GM23248 (cell line): ENCODE data around the gene KIF20B. TPM values are rescaled to one million over a fixed set of nuclear protein-coding genes. Genes with fewer than 3 reads are reported as not detected.
A peak's percentile ranks its signal among the peaks of the same experiment; 100 is the strongest.

Experiments used
- DNase-seq: peaks from one replicate; pipeline ENCODE4 v3.0.0-alpha.2; 2015
- H2AFZ ChIP-seq: fragments of 200-600 bp; sonication (generic); 2 replicates; pipeline ENCODE4 v1.6.1; 2016; ENCODE audit warnings: antibody characterized with exemption
- H3F3A ChIP-seq: fragments of 200-600 bp; sonication (generic); 2 replicates; pipeline ENCODE4 v1.6.1; 2016; ENCODE audit warnings: mild to moderate bottlenecking, antibody characterized with exemption, mixed run types; ENCODE audit not compliant: insufficient read depth
- H3K27ac ChIP-seq: fragments of 200-600 bp; sonication (generic); 2 replicates; pipeline ENCODE4 v1.5.1; 2016; ENCODE audit warnings: mild to moderate bottlenecking
- H3K27me3 ChIP-seq: fragments of 200-600 bp; sonication (generic); replicated peaks from 2 replicates; pipeline ENCODE4 v1.6.1; 2016; ENCODE audit warnings: mild to moderate bottlenecking; ENCODE audit not compliant: insufficient read depth
- H3K36me3 ChIP-seq: fragments of 200-600 bp; sonication (generic); 2 replicates; pipeline ENCODE4 v1.6.1; 2016; ENCODE audit warnings: low read depth, mild to moderate bottlenecking
- H3K4me1 ChIP-seq: fragments of 200-600 bp; sonication (generic); 2 replicates; pipeline ENCODE4 v1.6.1; 2016; ENCODE audit warnings: mild to moderate bottlenecking; ENCODE audit not compliant: insufficient read depth
- H3K4me2 ChIP-seq: fragments of 200-600 bp; sonication (generic); one replicate; pipeline ENCODE4 v1.6.1; 2016; ENCODE audit warnings: mild to moderate bottlenecking; ENCODE audit not compliant: unreplicated experiment
- H3K4me3 ChIP-seq: fragments of 200-600 bp; sonication (generic); 2 replicates; pipeline ENCODE4 v1.5.1; 2016; ENCODE audit warnings: mild to moderate bottlenecking
- H3K79me2 ChIP-seq: fragments of 200-600 bp; sonication (generic); 2 replicates; pipeline ENCODE4 v1.6.1; 2016; ENCODE audit warnings: mild to moderate bottlenecking; ENCODE audit not compliant: insufficient read depth
- H3K9ac ChIP-seq: fragments of 200-600 bp; sonication (generic); 2 replicates; pipeline ENCODE4 v1.6.1; 2016; ENCODE audit warnings: mild to moderate bottlenecking
- H3K9me2 ChIP-seq: fragments of 200-600 bp; sonication (generic); 2 replicates; pipeline ENCODE4 v1.6.1; 2016; ENCODE audit warnings: mixed run types, mild to moderate bottlenecking, moderate library complexity; ENCODE audit not compliant: insufficient read depth
- H3K9me3 ChIP-seq: fragments of 200-600 bp; sonication (generic); one replicate; pipeline ENCODE4 v1.6.1; 2017; ENCODE audit warnings: low read depth
- H4K20me1 ChIP-seq: fragments of 200-600 bp; sonication (generic); 2 replicates; pipeline ENCODE4 v1.6.0; 2016; ENCODE audit not compliant: insufficient read depth
- EZH2 ChIP-seq: fragments of 200-600 bp; sonication (generic); IDR thresholded peaks from 2 replicates; pipeline ENCODE4 v1.6.1; 2018; ENCODE audit warnings: antibody characterized with exemption, mild to moderate bottlenecking; ENCODE audit not compliant: insufficient read depth, poor library complexity, severe bottlenecking
- EZH2phosphoT487 ChIP-seq: fragments of 200-600 bp; sonication (generic); IDR thresholded peaks from 2 replicates; pipeline ENCODE4 v1.6.1; 2018; ENCODE audit warnings: antibody characterized with exemption, moderate library complexity, mild to moderate bottlenecking, low read depth; ENCODE audit not compliant: insufficient read depth
- WGBS, 2 experiments: methylation state at CpG; one replicate each; pipeline ENCODE4 v1.1.6; 2015 to 2017; ENCODE audit warnings: low lambda C conversion rate in 2 of 2, low coverage in 1 of 2; ENCODE audit errors: missing lambda C conversion rate in 2 of 2; 5-methylcytosine and 5-hydroxymethylcytosine counted together
- in situ Hi-C: fragments of 300-500 bp; cut with MboI; formaldehyde crosslinking; loops from 2 replicates; pipeline ENCODE4 v1.15.0; 2020
- polyA plus RNA-seq: library from polyadenylated mRNA; unstranded; fragments of >200 nt; fragmentation: Nextera tagmentation; extraction: Ambion mirVana; gene quantifications from 2 replicates; pipeline ENCODE4 v1.2.1, GENCODE V29; 2016
- total RNA-seq: library from RNA; depleted of rRNA; stranded (reverse); fragments of >200 nt; shearing (Covaris generic); gene quantifications from 2 replicates; pipeline ENCODE4 v1.2.3, GENCODE V29; 2014

KIF20B gene
- total and polyA plus RNA-seq, 2 experiments from 2014 or later, result 8.9 to 17.1 TPM

GRCh38 chr10:89668386-89669071 lies 32.9 kb upstream of the KIF20B start:
- 63 to 69% methylated on average over 3 of the region's 3 CpGs for WGBS, 2 experiments
- H3K27me3 ChIP-seq, result no peaks in the 10 kb centered on the region
- no peaks in the 10 kb centered on the region for H3K36me3 ChIP-seq
- in situ Hi-C loops, result no loop called here
- no peaks in the 10 kb centered on the region for H3F3A ChIP-seq
- no peaks in the 10 kb centered on the region; the same call in 1 of the 2 replicates for H3K9me2 ChIP-seq
- H3K4me2 ChIP-seq, result no peak overlapping the region
- H3K4me3 ChIP-seq, result no peak overlapping the region
- DNase-seq, result no peak
- H4K20me1 ChIP-seq, result no peaks in the 10 kb centered on the region
- no peak overlapping the region for H3K9ac ChIP-seq
- no peaks in the 10 kb centered on the region for H3K79me2 ChIP-seq
- no peaks in the 10 kb centered on the region for H3K9me3 ChIP-seq
- H2AFZ ChIP-seq, result no peak overlapping the region
- H3K27ac ChIP-seq, result no peak overlapping the region
- TF ChIP-seq EZH2 (no peak), EZH2phosphoT487 (no peak)
- no peaks in the 10 kb centered on the region for H3K4me1 ChIP-seq

- no peaks in the 10 kb centered on the region; the same call in 1 of the 2 replicates for H3K9me2 ChIP-seq
- TF ChIP-seq EZH2, result no peak
- 80 to 88% methylated on average over 1 of the region's 1 CpG for WGBS, 2 experiments
These were observed 31.4 kb upstream of the KIF20B start for GRCh38 chr10:89669985-89670384.

GRCh38 chr10:89670926-89671325 lies 30.5 kb upstream of the KIF20B start:
- peak; percentile 4 for DNase-seq
- no peak overlapping the region for H3K4me2 ChIP-seq
- TF ChIP-seq EZH2 (no peak), EZH2phosphoT487 (no peak)
- no peak overlapping the region for H2AFZ ChIP-seq
- H3K36me3 ChIP-seq, result no peaks in the 10 kb centered on the region
- H3K27me3 ChIP-seq, result no peaks in the 10 kb centered on the region
- no peak overlapping the region for H3K9ac ChIP-seq
- no peak overlapping the region for H3K27ac ChIP-seq
- in situ Hi-C loops, result no loop called here
- no peaks in the 10 kb centered on the region for H3K4me1 ChIP-seq
- H4K20me1 ChIP-seq, result no peaks in the 10 kb centered on the region
- H3K79me2 ChIP-seq, result no peaks in the 10 kb centered on the region
- no peak overlapping the region for H3K4me3 ChIP-seq
- WGBS, 2 experiments, result 31 to 57% methylated on average over 1 of the region's 1 CpG
- no peaks in the 10 kb centered on the region for H3K9me2 ChIP-seq
- no peaks in the 10 kb centered on the region for H3F3A ChIP-seq
- no peaks in the 10 kb centered on the region for H3K9me3 ChIP-seq

More at GRCh38 chr10:89669985-89670384, 31.4 kb upstream of the KIF20B start:
- H3K4me2 ChIP-seq, result no peak overlapping the region
- H4K20me1 ChIP-seq, result no peaks in the 10 kb centered on the region
- H3K27me3 ChIP-seq, result no peaks in the 10 kb centered on the region
- H3K4me1 ChIP-seq, result no peaks in the 10 kb centered on the region
- no peak overlapping the region for H3K9ac ChIP-seq
- no peaks in the 10 kb centered on the region for H3K9me3 ChIP-seq
- no peak overlapping the region for H3K4me3 ChIP-seq
- no peak for DNase-seq
- no peaks in the 10 kb centered on the region for H3K79me2 ChIP-seq
- H3F3A ChIP-seq, result no peaks in the 10 kb centered on the region
- no peak overlapping the region for H2AFZ ChIP-seq
- no peak overlapping the region for H3K27ac ChIP-seq
- no peaks in the 10 kb centered on the region for H3K36me3 ChIP-seq
- in situ Hi-C loops, result no loop called here

- no peaks in the 10 kb centered on the region for H3K36me3 ChIP-seq
- no peak for DNase-seq
- no peak overlapping the region for H3K4me3 ChIP-seq
- TF ChIP-seq EZH2phosphoT487 (no peak), EZH2 (no peak)
- H3F3A ChIP-seq, result no peaks in the 10 kb centered on the region
- H3K4me1 ChIP-seq, result no peaks in the 10 kb centered on the region
- H3K4me2 ChIP-seq, result no peak overlapping the region
- H3K27me3 ChIP-seq, result no peaks in the 10 kb centered on the region
- no peak overlapping the region for H3K27ac ChIP-seq
- H3K79me2 ChIP-seq, result no peaks in the 10 kb centered on the region
- in situ Hi-C loops, result no loop called here
- no peaks in the 10 kb centered on the region for H4K20me1 ChIP-seq
- H3K9me3 ChIP-seq, result no peaks in the 10 kb centered on the region
- H3K9ac ChIP-seq, result no peak overlapping the region
- H3K9me2 ChIP-seq, result no peaks in the 10 kb centered on the region
- H2AFZ ChIP-seq, result no peak overlapping the region
These were observed 24.0 kb upstream of the KIF20B start for GRCh38 chr10:89677341-89677740.
